ENCODE data around the gene GALNT18. TPM values are rescaled to one million over a fixed set of nuclear protein-coding genes. Genes with fewer than 3 reads are reported as not detected.

The GALNT18 gene
- total and polyA plus RNA-seq, 2 experiments from 2014 or later = 4.3 to 10.8 TPM

DNA sequence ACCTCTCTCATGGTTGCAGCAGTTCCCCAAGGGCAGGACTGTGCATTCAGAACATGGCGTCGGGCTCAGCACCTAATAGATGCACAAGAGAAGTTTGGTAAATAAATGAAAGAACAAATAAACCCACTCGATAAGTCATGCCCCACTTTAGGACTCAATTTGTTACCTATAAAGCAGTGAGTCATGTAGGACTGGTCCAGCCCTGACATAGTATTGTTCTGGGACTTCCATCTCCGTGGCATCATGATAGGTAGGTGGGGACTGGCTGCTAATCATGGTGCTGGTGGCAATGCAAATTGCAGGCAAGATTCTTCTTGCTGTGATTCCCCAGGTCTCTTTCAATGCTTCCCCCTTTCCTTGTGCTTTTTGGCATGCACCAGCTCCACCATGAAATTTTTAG lies 150.6 kb downstream of the GALNT18 start:
- H3K9me3 Mint-ChIP-seq = no peaks in the 10 kb centered on the region
- H3K4me3 Mint-ChIP-seq = no peak overlapping the region
- H3K27me3 Mint-ChIP-seq (ENCODE audit: insufficient read depth, low read depth, poor library complexity) = peaks cover 5% of the 10 kb centered on the region

More for the DNA sequence above, 150.6 kb downstream of the GALNT18 start:
- Histone ChIP-seq H3K4me1 (ENCODE audit: insufficient read depth) (peaks cover 10% of the 10 kb centered on the region), H3K9me2 (ENCODE audit: insufficient read depth) (no peaks in the 10 kb centered on the region), H3K4me2 (no peak overlapping the region), H4K20me1 (replicated peaks; ENCODE audit: insufficient read depth) (no peaks in the 10 kb centered on the region; the same call in 1 of the 2 replicates), H3K36me3 (ENCODE audit: insufficient read depth) (no peaks in the 10 kb centered on the region), H3K79me2 (replicated peaks; ENCODE audit: insufficient read depth) (no peaks in the 10 kb centered on the region), H3K27ac (ENCODE audit: low read depth) (no peak overlapping the region), H3F3A (replicated peaks; ENCODE audit: low read depth) (no peaks in the 10 kb centered on the region), H2AFZ (no peak overlapping the region), H3K27me3 (ENCODE audit: insufficient read depth) (no peaks in the 10 kb centered on the region), H3K4me3 (no peak overlapping the region)
- no peak overlapping the region for H3K27ac Mint-ChIP-seq
- ATAC-seq = no peak
- TF ChIP-seq EZH2 (IDR thresholded peaks at IDR 0.05; ENCODE audit: low read depth, unreplicated experiment) (no peak), ZNF114 (CRISPR knock-in tag; IDR thresholded peaks at IDR 0.05) (no peak), EZH2phosphoT487 (IDR thresholded peaks at IDR 0.05; ENCODE audit: unreplicated experiment) (no peak), ZNF331 (CRISPR knock-in tag; IDR thresholded peaks at IDR 0.05; ENCODE audit: low read depth) (no peak), CTCF (conservative IDR thresholded peaks at IDR 0.05; ENCODE audit: low read depth in 2 of 2) (no peak), POLR2AphosphoS5 (IDR thresholded peaks at IDR 0.05; ENCODE audit: low read depth) (no peak), JUNB (IDR thresholded peaks at IDR 0.05; ENCODE audit: unreplicated experiment) (no peak), STAT1 (IDR thresholded peaks at IDR 0.05; ENCODE audit: unreplicated experiment) (no peak), CREB1 (CRISPR knock-in tag; IDR thresholded peaks at IDR 0.05; ENCODE audit: low read depth) (no peak), NANOG (IDR thresholded peaks at IDR 0.05; ENCODE audit: borderline replicate concordance) (no peak)
- TF ChIP-seq, protein P1, sequence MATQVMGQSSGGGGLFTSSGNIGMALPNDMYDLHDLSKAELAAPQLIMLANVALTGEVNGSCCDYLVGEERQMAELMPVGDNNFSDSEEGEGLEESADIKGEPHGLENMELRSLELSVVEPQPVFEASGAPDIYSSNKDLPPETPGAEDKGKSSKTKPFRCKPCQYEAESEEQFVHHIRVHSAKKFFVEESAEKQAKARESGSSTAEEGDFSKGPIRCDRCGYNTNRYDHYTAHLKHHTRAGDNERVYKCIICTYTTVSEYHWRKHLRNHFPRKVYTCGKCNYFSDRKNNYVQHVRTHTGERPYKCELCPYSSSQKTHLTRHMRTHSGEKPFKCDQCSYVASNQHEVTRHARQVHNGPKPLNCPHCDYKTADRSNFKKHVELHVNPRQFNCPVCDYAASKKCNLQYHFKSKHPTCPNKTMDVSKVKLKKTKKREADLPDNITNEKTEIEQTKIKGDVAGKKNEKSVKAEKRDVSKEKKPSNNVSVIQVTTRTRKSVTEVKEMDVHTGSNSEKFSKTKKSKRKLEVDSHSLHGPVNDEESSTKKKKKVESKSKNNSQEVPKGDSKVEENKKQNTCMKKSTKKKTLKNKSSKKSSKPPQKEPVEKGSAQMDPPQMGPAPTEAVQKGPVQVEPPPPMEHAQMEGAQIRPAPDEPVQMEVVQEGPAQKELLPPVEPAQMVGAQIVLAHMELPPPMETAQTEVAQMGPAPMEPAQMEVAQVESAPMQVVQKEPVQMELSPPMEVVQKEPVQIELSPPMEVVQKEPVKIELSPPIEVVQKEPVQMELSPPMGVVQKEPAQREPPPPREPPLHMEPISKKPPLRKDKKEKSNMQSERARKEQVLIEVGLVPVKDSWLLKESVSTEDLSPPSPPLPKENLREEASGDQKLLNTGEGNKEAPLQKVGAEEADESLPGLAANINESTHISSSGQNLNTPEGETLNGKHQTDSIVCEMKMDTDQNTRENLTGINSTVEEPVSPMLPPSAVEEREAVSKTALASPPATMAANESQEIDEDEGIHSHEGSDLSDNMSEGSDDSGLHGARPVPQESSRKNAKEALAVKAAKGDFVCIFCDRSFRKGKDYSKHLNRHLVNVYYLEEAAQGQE (IDR thresholded peaks at IDR 0.05; ENCODE audit: unreplicated experiment) = no peak
- TF ChIP-seq, protein P2, sequence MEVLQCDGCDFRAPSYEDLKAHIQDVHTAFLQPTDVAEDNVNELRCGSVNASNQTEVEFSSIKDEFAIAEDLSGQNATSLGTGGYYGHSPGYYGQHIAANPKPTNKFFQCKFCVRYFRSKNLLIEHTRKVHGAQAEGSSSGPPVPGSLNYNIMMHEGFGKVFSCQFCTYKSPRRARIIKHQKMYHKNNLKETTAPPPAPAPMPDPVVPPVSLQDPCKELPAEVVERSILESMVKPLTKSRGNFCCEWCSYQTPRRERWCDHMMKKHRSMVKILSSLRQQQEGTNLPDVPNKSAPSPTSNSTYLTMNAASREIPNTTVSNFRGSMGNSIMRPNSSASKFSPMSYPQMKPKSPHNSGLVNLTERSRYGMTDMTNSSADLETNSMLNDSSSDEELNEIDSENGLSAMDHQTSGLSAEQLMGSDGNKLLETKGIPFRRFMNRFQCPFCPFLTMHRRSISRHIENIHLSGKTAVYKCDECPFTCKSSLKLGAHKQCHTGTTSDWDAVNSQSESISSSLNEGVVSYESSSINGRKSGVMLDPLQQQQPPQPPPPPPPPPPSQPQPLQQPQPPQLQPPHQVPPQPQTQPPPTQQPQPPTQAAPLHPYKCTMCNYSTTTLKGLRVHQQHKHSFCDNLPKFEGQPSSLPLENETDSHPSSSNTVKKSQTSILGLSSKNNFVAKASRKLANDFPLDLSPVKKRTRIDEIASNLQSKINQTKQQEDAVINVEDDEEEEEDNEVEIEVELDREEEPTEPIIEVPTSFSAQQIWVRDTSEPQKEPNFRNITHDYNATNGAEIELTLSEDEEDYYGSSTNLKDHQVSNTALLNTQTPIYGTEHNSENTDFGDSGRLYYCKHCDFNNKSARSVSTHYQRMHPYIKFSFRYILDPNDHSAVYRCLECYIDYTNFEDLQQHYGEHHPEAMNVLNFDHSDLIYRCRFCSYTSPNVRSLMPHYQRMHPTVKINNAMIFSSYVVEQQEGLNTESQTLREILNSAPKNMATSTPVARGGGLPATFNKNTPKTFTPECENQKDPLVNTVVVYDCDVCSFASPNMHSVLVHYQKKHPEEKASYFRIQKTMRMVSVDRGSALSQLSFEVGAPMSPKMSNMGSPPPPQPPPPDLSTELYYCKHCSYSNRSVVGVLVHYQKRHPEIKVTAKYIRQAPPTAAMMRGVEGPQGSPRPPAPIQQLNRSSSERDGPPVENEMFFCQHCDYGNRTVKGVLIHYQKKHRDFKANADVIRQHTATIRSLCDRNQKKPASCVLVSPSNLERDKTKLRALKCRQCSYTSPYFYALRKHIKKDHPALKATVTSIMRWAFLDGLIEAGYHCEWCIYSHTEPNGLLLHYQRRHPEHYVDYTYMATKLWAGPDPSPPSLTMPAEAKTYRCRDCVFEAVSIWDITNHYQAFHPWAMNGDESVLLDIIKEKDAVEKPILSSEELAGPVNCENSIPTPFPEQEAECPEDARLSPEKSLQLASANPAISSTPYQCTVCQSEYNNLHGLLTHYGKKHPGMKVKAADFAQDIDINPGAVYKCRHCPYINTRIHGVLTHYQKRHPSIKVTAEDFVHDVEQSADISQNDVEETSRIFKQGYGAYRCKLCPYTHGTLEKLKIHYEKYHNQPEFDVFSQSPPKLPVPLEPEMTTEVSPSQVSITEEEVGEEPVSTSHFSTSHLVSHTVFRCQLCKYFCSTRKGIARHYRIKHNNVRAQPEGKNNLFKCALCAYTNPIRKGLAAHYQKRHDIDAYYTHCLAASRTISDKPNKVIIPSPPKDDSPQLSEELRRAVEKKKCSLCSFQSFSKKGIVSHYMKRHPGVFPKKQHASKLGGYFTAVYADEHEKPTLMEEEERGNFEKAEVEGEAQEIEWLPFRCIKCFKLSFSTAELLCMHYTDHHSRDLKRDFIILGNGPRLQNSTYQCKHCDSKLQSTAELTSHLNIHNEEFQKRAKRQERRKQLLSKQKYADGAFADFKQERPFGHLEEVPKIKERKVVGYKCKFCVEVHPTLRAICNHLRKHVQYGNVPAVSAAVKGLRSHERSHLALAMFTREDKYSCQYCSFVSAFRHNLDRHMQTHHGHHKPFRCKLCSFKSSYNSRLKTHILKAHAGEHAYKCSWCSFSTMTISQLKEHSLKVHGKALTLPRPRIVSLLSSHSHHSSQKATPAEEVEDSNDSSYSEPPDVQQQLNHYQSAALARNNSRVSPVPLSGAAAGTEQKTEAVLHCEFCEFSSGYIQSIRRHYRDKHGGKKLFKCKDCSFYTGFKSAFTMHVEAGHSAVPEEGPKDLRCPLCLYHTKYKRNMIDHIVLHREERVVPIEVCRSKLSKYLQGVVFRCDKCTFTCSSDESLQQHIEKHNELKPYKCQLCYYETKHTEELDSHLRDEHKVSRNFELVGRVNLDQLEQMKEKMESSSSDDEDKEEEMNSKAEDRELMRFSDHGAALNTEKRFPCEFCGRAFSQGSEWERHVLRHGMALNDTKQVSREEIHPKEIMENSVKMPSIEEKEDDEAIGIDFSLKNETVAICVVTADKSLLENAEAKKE (CRISPR knock-in tag; IDR thresholded peaks at IDR 0.05) = no peak
- TF ChIP-seq, protein P3, sequence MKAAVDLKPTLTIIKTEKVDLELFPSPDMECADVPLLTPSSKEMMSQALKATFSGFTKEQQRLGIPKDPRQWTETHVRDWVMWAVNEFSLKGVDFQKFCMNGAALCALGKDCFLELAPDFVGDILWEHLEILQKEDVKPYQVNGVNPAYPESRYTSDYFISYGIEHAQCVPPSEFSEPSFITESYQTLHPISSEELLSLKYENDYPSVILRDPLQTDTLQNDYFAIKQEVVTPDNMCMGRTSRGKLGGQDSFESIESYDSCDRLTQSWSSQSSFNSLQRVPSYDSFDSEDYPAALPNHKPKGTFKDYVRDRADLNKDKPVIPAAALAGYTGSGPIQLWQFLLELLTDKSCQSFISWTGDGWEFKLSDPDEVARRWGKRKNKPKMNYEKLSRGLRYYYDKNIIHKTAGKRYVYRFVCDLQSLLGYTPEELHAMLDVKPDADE (IDR thresholded peaks at IDR 0.05) = no peak
- H3K36me3 Mint-ChIP-seq (ENCODE audit: low read depth) = no peaks in the 10 kb centered on the region
- H3K4me1 Mint-ChIP-seq = peaks cover 12% of the 10 kb centered on the region
- no peak for DNase-seq (ENCODE audit: low spot score)
